GM12875 (cell line): Measurements from ENCODE around the gene ACOT4.
A peak's percentile ranks its signal among the peaks of the same experiment; 100 is the strongest.
"Not testable (repeated sequence)": the region's sequence is repeated elsewhere in the genome, so short reads cannot be mapped to it uniquely, and the experiment has no call there.

Experiments used
- H3K4me3 ChIP-seq: one replicate; pipeline ENCODE4 v1.5.1; 2011; ENCODE audit warnings: low read depth, low read length, control low read depth
- TF ChIP-seq, protein P1 (sequence below): IDR thresholded peaks from 2 replicates; pipeline ENCODE4 v1.5.1; 2011; ENCODE audit warnings: low read depth, mild to moderate bottlenecking, control low read depth, inconsistent platforms, low read length, moderate library complexity, borderline replicate concordance; ENCODE audit not compliant: insufficient read depth

The ACOT4 gene

DNA sequence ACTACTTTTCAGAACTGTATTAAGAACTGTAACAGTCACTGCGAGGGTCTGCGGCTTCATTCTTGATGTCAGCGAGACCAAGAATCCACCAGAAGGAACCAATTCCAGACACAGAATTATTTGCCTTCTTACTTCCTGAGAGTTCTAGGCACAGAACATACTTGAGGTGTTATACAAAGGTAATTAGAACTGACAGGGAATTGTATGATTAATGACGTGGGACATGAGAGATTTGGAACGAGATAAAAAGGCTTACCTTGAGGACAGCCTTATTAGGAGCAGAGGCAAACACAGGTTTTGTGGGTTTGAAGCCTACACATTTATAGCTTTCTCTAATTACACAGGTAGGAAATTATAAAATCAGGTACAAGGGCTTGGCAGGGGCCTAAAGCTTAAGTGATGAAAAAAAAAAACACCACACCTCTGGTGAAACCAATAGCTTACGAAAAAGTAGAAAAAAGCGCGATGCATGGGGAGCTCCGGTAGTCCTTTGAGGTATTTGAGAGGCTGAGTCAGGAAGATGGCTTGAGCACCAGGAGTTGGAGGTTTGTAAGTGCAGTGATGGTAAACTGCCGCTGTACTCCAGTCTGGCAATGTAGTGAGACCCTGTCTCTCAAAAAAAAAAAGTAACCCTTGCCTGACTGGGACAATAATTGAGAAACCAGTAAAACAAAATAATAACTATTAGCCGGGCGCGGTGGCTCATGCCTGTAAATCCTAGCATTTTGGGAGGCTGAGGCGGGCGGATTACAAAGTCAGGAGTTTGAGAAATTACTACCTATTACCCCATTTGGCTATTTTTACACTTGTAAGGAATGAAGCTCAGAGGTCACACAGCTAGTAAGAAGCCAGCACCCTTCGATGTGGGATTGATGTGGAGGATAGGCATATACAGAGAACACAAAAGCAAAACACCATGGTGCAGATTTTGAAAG, 23.5 kb upstream of the ACOT4 start:
- TF ChIP-seq, protein P1, sequence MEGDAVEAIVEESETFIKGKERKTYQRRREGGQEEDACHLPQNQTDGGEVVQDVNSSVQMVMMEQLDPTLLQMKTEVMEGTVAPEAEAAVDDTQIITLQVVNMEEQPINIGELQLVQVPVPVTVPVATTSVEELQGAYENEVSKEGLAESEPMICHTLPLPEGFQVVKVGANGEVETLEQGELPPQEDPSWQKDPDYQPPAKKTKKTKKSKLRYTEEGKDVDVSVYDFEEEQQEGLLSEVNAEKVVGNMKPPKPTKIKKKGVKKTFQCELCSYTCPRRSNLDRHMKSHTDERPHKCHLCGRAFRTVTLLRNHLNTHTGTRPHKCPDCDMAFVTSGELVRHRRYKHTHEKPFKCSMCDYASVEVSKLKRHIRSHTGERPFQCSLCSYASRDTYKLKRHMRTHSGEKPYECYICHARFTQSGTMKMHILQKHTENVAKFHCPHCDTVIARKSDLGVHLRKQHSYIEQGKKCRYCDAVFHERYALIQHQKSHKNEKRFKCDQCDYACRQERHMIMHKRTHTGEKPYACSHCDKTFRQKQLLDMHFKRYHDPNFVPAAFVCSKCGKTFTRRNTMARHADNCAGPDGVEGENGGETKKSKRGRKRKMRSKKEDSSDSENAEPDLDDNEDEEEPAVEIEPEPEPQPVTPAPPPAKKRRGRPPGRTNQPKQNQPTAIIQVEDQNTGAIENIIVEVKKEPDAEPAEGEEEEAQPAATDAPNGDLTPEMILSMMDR, result no peak
- peak overlapping the region; percentile 59 for H3K4me3 ChIP-seq

GRCh38 chr14:73568886-73569184, 22.8 kb upstream of the ACOT4 start:
- H3K4me3 ChIP-seq, result peak overlapping the region; percentile 59

DNA sequence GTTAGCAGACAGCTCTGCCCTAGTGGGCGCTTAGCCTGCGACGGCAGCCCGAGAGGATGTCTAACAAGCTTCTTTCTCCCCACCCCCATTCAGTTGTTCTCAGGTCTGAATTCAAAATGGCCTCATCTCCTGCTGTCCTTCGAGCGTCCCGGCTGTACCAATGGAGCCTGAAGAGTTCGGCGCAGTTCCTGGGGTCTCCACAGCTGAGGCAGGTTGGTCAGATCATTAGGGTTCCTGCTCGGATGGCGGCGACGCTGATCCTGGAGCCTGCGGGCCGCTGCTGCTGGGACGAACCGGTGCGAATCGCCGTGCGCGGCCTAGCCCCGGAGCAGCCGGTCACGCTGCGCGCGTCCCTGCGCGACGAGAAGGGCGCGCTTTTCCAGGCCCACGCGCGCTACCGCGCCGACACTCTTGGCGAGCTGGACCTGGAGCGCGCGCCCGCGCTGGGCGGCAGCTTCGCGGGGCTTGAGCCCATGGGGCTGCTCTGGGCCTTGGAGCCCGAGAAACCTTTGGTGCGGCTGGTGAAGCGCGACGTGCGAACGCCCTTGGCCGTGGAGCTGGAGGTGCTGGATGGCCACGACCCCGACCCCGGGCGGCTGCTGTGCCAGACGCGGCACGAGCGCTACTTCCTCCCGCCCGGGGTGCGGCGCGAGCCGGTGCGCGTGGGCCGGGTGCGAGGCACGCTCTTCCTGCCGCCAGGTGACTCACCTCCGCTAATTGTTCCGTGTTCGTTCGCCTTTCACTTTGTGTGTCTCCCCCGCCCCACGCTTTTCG, 22.3 kb upstream of the ACOT4 start, which contains the start of gene ACOT2:
Gene ACOT2 (plus strand): TSS at position 29 of the 774 bp plus-strand sequence. CDS start 28 bp downstream, at position 57.
- H3K4me3 ChIP-seq, result peak within 1 kb of the TSS; percentile 59

DNA sequence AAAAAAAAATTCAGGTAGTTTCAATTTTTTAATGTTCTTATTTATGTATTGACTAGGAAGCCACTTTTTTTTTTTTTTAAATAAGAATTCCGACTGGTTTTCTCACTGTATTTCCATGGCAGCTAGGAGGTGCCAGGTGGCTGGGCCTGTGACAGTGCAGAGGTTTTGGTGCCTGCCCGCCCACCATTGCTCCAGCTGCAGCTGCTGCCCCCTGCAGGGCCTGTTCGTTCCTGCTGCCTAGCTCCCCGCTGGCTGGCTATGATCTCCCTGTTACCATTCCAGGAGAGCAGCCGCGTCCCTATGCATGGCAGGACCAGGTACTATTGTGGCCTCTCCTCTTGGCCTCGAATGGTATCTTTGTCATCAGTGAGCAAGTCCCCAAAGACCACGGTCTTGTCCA, 20.8 kb upstream of the ACOT4 start:
- TF ChIP-seq, protein P1, result peak; percentile 62

GRCh38 chr14:73573034-73573433, 18.6 kb upstream of the ACOT4 start:
- not testable (repeated sequence) for H3K4me3 ChIP-seq

More for the DNA sequence above, 20.8 kb upstream of the ACOT4 start:
- H3K4me3 ChIP-seq, result not testable (repeated sequence)

- not testable (repeated sequence) for H3K4me3 ChIP-seq
These were observed 17.9 kb upstream of the ACOT4 start for GRCh38 chr14:73573740-73574139.

DNA sequence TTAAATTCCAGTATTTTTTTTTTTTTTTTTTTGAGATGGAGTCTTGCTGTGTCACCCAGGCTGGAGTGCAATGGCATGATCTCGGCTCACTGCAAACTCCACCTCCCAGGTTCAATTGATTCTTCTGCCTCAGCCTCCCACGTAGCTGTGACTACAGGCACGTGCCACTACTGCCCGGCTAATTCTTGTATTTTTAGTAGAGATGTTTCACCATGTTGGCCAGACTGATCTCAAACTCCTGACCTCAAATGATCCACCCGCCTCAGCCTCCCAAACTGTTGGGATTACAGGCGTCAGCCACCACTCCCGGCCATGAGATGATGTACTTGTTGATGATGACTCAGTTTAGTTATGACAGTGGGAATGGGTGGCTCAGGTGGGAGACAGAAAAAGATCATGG, 17.4 kb upstream of the ACOT4 start:
- H3K4me3 ChIP-seq, result not testable (repeated sequence)

DNA sequence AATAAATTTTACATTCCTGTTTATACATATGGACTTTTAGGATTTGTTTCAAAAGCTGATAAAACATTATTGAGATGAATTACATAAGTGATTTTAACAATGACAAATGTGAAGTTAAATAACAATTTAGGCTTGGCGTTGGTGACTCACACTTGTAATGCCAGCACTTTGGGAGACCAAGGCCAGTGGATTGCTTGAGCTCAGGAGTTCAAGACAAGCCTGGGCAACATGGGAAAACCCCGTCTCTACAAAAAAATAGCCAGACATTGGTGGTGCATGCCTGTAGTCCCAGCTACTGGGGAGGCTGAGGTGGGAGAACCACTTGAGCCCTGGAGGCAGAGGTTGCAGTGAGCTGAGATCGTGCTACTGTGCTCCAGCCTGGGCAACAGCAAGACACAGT, 15.3 kb upstream of the ACOT4 start:
- no peak overlapping the region for H3K4me3 ChIP-seq
- TF ChIP-seq, protein P1, result no peak

DNA sequence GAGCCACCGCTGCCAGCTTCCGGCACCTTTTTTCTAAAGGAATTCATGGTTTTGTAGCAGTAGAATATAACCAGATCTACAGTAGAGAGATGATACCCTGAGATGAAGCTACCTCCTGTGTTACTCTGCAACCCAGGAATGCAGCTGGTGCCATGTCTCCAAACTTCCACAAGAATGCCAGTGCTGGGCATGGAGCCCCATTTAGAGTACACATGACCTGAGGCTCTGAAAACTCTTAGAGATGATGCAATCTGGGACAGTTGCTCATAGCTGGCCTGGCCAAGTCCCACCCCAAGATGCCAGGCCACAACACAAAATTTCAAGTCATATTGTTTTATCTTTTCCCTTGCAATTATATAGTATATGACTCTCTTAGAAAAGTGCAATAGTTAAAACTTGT, 14.5 kb upstream of the ACOT4 start:
- H3K4me3 ChIP-seq, result not testable (repeated sequence)

DNA sequence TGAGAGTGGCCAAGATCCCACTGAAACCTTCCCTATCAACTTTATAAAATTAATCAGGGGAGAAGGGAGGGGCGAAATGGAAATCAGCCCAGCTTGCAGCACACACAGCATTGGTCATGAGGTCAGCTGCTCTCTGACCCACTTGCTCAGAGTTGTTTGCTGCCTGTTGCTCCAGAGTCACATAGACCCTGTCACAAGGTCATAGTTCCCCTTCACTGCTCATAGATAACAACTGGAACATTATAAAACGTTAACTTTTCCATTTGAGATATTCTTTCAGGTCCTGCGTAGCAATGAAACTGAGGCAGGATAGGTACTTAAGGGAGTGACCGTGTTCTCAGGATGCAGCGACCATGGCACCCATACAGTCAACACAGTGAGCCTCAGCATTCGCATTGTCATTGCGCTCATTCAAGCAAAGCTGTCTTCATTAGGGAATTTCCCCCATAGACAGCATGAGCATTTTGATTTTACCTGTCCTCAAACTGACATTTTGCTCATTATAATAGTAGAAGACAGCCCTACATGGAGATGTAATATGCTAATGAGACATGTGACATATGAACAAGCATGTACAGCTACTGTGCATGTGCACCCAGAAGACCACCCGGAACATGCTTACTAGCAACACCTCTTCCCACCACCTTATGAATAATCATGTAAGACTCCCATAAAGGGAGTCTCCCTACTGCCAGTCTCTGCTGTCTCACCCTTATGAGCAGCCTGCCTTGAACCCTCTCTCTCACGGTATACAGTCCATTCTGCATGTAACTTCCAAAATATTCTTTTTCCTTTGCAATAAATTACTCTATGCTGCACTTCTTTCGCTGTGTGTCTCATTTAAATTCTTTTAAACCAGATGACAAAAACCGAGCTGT, 9.3 kb upstream of the ACOT4 start:
- H3K4me3 ChIP-seq, result not testable (repeated sequence)
